Measurements from ENCODE around the gene TTL. TPM values are rescaled to one million over a fixed set of nuclear protein-coding genes. Genes with fewer than 3 reads are reported as not detected.

TTL gene
- total and polyA plus RNA-seq, 12 donors: 6.3 to 24.5 (median 17.3) TPM

- H3K4me1 ChIP-seq (replicated peaks in 1 of 2): no peaks in the 10 kb centered on the region
- H3K36me3 ChIP-seq (replicated peaks in 1 of 2): no peaks in the 10 kb centered on the region
- 72 to 77% (median 75%) methylated on average over 5 to 6 of the region's 6 CpGs for WGBS, 4 donors
- H3K27ac ChIP-seq: no peak overlapping the region
- no peak overlapping the region for H3K4me3 ChIP-seq
- no peaks in the 10 kb centered on the region for H3K27me3 ChIP-seq
- intact Hi-C loops (cut with DNase I): no loop called here
- DNase-seq: peak in 1 of 7 donors; percentile 13
- TF ChIP-seq CTCF (IDR thresholded peaks at IDR 0.05) (no peak), POLR2A (IDR thresholded peaks at IDR 0.05) (no peak)
- H3K9me3 ChIP-seq (replicated peaks in 1 of 3): no peaks in the 10 kb centered on the region
Measured at GRCh38 chr2:112474844-112475486, 7.0 kb upstream of the TTL start.

- 63 to 73% (median 66%) methylated on average over 7 of the region's 7 CpGs for WGBS, 4 donors
- TF ChIP-seq POLR2A (IDR thresholded peaks at IDR 0.05) (no peak), CTCF (IDR thresholded peaks at IDR 0.05) (no peak)
- intact Hi-C loops (cut with DNase I): no loop called here
- DNase-seq: peak in 1 of 7 donors; percentile 6
- H3K4me3 ChIP-seq: no peak overlapping the region
- H3K9me3 ChIP-seq (replicated peaks in 1 of 3): no peaks in the 10 kb centered on the region
- no peak overlapping the region for H3K27ac ChIP-seq
- H3K36me3 ChIP-seq (replicated peaks in 1 of 2): no peaks in the 10 kb centered on the region
- peaks cover 0 to 5% of the 10 kb centered on the region in 2 donors for H3K4me1 ChIP-seq (replicated peaks in 1 of 2)
- H3K27me3 ChIP-seq: no peaks in the 10 kb centered on the region
Measured at GRCh38 chr2:112476434-112476833, 5.5 kb upstream of the TTL start.

- WGBS, 4 donors: 10 to 19% (median 12%) methylated on average over 12 to 20 of the region's 20 CpGs
- no peak for TF ChIP-seq POLR2A (IDR thresholded peaks at IDR 0.05)
- no peak for TF ChIP-seq CTCF (IDR thresholded peaks at IDR 0.05)
- intact Hi-C loops (cut with DNase I): loop anchor here in 1 of 2 donors (5.0 kb wide), 2 partner anchors 62 to 97 kb away; partner anchors contain the start of gene POLR1B
- no peak for DNase-seq
- Histone ChIP-seq H3K36me3 (replicated peaks in 1 of 2) (no peaks in the 10 kb centered on the region), H3K9me3 (replicated peaks in 1 of 3) (no peaks in the 10 kb centered on the region), H3K27ac (peak overlapping the region in 2 of 5 donors; percentile 82 to 93), H3K4me3 (peak overlapping the region in 2 of 4 donors; percentile 40 to 95), H3K4me1 (replicated peaks in 1 of 2) (peaks cover 7 to 19% of the 10 kb centered on the region in 2 donors), H3K27me3 (no peaks in the 10 kb centered on the region)
Measured at GRCh38 chr2:112480530-112481049, 1.4 kb upstream of the TTL start.

- intact Hi-C loops (cut with DNase I): loop anchor here in 1 of 2 donors (5.0 kb wide), 2 partner anchors 61 to 96 kb away; partner anchors contain the start of gene POLR1B
- H3K4me1 ChIP-seq (replicated peaks in 1 of 2): peaks cover 7 to 19% of the 10 kb centered on the region in 2 donors
- DNase-seq: peak; percentile 80 to 91 (median 85)
Measured at GRCh38 chr2:112481050-112481527, 867 bp upstream of the TTL start.

More at GRCh38 chr2:112481050-112481527, 867 bp upstream of the TTL start:
- peak overlapping the region in 3 of 4 donors; percentile 21 to 95 (median 40) for H3K4me3 ChIP-seq
- no peaks in the 10 kb centered on the region for H3K9me3 ChIP-seq (replicated peaks in 1 of 3)
- TF ChIP-seq CTCF (IDR thresholded peaks at IDR 0.05) (peak; percentile 53 to 80 (median 72)), POLR2A (IDR thresholded peaks at IDR 0.05) (no peak)
- peak overlapping the region in 4 of 5 donors; percentile 53 to 93 (median 82) for H3K27ac ChIP-seq
- H3K36me3 ChIP-seq (replicated peaks in 1 of 2): no peaks in the 10 kb centered on the region
- 0 to 1% (median 0%) methylated on average over 15 to 19 of the region's 19 CpGs for WGBS, 4 donors
- H3K27me3 ChIP-seq: no peaks in the 10 kb centered on the region

All from adrenal gland (tissue), 12 donors.